Retinal pigment epithelial cell (primary cell): Measurements from ENCODE around the gene SIN3B.

Experiments used
- DNase-seq: peaks from one replicate; pipeline ENCODE4 v3.0.0-alpha.2; 2010; ENCODE audit warnings: low read depth
- H3K4me3 ChIP-seq: 2 replicates; pipeline ENCODE4 v1.5.1; 2011; ENCODE audit warnings: mild to moderate bottlenecking, low read length, control low read depth, moderate library complexity
- TF ChIP-seq, protein P1 (sequence below): conservative IDR thresholded peaks from 2 replicates; pipeline ENCODE4 v1.5.1; 2011; ENCODE audit warnings: low read depth, low read length, control low read depth, inconsistent platforms

SIN3B gene

DNA sequence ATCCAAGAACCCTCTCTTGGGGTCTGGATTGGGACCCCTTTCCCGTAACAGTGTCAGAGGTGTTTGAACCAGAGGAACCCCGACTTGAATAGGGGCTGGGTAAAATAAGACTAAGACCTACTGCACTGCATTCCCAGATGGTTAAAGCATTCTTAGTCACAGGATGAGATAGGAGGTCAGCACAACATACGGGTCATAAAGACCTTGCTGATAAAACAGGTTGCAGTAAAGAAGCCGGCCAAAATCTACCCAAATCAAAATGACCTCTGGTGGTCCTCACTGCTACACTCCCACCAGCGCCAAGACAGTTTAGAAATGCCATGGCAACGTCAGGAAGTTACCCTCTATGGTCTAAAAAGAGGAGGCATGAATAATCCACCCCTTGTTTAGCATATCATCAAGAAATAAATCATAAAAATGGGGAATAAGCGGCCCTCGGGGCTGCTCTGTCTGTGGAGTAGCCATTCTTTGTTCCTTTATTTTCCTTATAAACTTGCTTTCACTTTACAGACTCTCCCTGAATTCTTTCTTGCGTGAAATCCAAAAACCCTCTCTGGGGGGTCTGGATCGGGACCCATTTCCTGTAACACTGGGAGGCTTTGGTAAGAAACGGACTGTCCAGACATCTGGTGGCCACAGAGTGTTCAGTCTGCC is 4.4 kb upstream of the SIN3B start:
- TF ChIP-seq, protein P1, sequence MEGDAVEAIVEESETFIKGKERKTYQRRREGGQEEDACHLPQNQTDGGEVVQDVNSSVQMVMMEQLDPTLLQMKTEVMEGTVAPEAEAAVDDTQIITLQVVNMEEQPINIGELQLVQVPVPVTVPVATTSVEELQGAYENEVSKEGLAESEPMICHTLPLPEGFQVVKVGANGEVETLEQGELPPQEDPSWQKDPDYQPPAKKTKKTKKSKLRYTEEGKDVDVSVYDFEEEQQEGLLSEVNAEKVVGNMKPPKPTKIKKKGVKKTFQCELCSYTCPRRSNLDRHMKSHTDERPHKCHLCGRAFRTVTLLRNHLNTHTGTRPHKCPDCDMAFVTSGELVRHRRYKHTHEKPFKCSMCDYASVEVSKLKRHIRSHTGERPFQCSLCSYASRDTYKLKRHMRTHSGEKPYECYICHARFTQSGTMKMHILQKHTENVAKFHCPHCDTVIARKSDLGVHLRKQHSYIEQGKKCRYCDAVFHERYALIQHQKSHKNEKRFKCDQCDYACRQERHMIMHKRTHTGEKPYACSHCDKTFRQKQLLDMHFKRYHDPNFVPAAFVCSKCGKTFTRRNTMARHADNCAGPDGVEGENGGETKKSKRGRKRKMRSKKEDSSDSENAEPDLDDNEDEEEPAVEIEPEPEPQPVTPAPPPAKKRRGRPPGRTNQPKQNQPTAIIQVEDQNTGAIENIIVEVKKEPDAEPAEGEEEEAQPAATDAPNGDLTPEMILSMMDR = no peak
- no peak for DNase-seq
- peak overlapping the region; percentile 44 for H3K4me3 ChIP-seq

DNA sequence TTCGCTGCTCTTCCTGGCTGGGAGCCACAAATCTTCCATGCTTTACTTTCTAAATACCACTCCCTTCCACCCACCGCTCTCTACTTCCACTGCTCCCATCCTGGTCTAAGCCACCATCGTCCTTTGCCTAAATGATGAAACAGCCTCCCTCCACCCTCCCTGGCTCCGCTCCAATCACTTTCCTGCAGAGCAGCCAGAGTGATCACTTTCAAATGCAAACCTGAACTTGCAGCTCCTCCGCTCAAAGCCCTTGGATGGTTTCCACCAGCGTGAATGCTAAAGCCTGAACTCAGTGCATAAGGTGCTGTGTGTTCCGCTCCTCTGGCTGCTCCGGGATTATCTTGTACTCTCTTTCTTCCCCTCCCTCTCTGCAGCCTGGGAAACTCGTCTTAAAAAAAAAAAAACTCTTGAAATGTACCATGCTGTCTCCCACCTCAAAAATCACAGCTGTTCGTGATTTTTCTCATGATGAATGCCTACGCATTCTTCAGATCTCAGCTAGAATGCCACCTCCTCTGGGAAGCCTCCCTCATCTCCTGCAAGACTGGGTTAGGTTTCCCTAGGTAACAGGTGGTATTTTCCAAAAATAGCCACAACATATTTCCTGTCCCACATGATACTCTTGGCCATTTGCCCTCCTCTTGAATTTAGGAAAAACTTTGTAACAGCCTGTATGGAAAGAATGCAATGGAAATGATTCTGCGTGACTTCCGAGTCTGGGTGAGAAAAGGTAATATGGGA is 3.7 kb upstream of the SIN3B start:
- H3K4me3 ChIP-seq = peak overlapping the region; percentile 44
- TF ChIP-seq, protein P1 = no peak
- no peak for DNase-seq

DNA sequence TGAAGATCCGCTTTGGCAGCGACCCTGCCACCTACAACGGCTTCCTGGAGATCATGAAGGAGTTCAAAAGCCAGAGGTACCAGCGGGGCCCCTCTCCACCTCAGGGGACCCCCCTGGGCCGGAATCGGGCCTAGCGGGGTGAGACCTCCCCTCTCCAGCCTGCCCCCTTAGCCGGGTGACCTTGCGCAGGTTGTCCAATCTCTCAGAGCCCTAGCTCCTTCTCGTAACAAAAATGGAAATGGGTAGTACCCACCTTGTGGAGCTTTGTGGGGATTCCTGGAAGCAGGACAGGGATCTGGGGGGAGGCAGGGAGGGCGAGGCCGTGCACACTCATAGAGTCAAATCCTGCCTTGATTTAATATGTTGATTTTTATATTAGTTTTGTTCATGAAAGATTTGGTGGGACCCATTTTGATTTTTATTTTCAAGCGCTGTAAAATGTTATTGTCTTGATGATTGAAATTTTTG is 658 bp downstream of the SIN3B start:
- DNase-seq = no peak
- peak overlapping the region; percentile 92 for H3K4me3 ChIP-seq
- TF ChIP-seq, protein P1 = no peak

DNA sequence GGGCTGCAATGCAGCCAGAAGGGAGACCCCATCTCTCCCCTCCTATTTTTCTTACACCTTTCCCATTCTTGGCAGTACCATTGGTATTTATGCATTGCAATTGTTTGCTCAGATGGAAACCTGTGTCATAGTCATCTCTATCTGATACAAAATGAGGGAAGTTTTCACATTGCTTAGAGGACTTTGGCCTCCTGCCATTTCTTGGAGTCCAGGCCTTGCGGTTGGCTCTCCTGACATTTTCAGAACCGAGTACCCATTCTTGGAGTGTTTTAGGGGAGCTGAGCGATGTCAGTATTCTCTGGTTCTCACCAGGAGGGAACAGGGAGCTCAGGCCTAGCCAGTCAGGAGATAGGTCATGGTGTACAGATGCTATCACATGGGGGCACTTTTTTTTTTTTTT is 1.5 kb downstream of the SIN3B start:
- DNase-seq = no peak
- peak overlapping the region; percentile 92 for H3K4me3 ChIP-seq
- TF ChIP-seq, protein P1 = no peak

DNA sequence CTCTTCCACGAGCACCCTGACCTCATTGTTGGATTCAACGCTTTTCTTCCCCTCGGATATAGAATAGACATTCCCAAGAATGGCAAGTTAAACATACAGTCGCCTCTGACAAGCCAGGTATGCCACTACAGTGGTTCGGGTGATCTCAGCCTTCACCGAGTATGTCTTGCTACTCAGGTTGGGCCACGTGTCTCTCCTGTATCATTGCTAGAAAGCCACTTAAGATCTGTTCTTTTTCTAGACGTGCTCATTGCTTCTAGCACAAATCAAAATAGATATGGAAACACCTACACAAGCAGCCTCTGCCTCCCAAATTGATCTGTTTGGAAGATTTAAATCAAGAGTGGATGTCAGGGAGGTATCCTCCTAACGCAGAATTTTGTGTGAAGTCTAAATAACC is 2.3 kb downstream of the SIN3B start:
- TF ChIP-seq, protein P1 = no peak
- no peak for DNase-seq
- no peak overlapping the region for H3K4me3 ChIP-seq

DNA sequence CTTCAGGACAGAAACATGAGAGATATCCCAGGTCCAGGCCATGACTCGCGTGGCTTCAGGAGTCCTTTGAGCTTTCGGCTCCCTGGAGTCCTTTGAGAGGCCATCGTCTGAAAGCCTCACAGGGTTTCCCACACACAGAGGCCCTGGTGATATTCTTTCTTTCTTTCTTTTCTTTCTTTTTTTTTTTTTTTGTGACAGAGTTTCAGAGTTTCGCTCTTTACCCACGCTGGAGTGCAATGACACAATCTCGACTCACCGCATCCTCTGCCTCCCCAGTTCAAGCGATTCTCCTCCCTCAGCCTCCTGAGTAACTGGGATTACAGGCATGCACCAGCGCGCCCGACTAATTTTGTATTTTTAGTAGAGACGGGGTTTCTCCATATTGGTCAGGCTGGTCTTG is 5.5 kb downstream of the SIN3B start:
- TF ChIP-seq, protein P1 = no peak
- H3K4me3 ChIP-seq = no peak overlapping the region
- DNase-seq = no peak
